ENCODE results near the gene SYNJ2.

The SYNJ2 gene

DNA sequence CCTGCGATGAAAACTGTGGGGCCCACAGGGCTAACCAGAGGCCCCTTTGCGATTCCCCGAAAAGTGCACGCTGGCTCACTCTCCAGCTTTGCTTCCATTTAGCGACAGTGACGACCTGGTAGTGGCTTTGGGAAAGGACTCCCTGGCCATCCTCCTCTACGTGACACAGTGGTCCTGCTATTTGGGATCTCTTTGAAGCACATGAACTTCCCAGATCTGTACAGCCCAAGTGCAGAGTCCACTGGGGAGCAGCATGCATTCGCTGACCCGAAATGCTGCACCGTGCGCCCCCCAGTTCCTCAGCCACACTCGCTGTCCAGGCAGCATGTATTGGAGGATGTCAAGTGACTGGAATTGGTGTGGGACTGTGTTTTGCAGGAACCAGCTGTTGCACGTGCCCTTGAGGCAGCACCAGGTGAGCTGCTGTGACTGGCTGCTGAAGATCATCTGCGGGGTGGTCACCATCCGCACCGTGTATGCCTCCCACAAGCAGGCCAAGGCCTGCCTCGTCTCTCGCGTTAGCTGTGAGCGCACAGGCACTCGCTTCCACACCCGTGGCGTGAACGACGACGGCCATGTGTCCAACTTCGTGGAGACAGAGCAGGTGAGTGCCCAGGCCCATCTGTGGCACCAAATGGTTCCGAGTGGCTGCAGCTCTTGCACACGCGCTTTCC lies 51.6 kb downstream of the SYNJ2 start:
- in situ Hi-C loops (cut with HindIII; ENCODE audit: low pct_ligation_motif_present, low pct_unique_long_range_greater_than_20kb, low sequenced_read_pairs) = no loop called here
- no peak for DNase-seq

DNA sequence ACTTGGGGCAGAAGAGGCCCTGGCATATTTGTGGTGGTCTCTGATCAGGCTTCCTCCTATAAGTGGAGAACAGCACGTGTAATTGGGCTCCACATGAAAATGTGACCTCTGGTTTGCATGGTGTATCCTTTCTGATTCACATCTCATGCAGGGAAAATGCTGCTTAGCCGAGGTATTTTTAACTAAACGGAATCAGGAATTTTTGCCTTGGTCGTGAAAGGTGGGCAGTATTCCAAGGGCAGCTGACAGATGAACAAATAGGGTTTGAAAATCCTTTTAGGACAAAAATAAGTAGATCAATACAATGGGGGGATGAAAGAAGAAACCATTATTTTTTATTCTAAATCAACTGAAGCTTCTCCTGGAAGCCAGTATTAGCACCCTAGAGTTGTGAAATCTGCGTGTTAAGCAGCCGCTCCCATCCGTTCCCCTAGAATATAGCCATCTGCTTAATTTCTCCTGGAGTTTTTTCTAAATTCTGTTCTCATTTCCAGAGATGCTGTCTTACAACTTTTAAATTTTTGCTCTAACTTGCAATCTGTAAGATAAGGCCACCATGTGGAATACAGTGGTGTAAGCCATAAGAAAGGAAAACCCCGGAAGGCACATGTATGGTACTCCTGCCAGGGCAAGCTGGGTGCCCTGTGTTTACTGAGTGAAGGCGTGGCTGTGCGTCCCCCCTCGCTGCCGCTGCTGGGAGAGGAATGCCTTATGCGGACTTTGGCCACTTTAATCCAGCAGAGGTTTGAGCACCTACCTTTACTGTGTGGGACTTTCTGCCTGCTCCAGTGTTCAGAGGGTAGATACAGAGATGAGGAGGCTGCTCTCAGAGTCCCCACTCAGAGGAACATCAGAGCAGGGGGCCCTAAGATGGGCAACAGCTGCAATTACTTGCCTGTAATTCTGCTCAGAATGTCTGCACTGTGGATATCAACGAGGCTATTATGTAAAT lies 52.4 kb downstream of the SYNJ2 start:
- DNase-seq = no peak
- in situ Hi-C loops (cut with HindIII; ENCODE audit: low pct_ligation_motif_present, low pct_unique_long_range_greater_than_20kb, low sequenced_read_pairs) = no loop called here

DNA sequence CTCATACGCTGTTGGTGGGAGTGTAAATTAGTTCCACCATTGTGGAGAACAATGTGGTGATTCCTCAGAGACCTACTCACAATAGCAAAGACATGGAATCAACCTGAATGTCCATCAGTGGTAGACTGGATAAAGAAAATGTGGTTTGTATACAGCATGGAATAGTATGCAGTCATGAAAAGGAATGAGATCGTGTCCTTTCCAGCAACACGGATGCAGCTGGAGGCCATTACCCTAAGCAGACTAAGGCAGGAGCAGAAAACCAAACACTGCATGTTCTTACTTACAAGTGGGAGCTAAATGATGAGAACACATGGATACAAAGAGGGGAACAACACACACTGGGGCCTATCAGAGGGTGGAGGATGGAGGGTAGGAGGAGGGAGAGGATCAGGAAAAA lies 54.6 kb downstream of the SYNJ2 start:
- no peak for DNase-seq
- in situ Hi-C loops (cut with HindIII; ENCODE audit: low pct_ligation_motif_present, low pct_unique_long_range_greater_than_20kb, low sequenced_read_pairs) = no loop called here

GRCh38 chr6:158037021-158037420 lies 55.4 kb downstream of the SYNJ2 start:
- in situ Hi-C loops (cut with HindIII; ENCODE audit: low pct_ligation_motif_present, low pct_unique_long_range_greater_than_20kb, low sequenced_read_pairs) = no loop called here
- no peak for DNase-seq

- in situ Hi-C loops (cut with HindIII; ENCODE audit: low pct_ligation_motif_present, low pct_unique_long_range_greater_than_20kb, low sequenced_read_pairs) = no loop called here
- no peak for DNase-seq
These were observed 56.1 kb downstream of the SYNJ2 start for GRCh38 chr6:158037771-158038170.

DNA sequence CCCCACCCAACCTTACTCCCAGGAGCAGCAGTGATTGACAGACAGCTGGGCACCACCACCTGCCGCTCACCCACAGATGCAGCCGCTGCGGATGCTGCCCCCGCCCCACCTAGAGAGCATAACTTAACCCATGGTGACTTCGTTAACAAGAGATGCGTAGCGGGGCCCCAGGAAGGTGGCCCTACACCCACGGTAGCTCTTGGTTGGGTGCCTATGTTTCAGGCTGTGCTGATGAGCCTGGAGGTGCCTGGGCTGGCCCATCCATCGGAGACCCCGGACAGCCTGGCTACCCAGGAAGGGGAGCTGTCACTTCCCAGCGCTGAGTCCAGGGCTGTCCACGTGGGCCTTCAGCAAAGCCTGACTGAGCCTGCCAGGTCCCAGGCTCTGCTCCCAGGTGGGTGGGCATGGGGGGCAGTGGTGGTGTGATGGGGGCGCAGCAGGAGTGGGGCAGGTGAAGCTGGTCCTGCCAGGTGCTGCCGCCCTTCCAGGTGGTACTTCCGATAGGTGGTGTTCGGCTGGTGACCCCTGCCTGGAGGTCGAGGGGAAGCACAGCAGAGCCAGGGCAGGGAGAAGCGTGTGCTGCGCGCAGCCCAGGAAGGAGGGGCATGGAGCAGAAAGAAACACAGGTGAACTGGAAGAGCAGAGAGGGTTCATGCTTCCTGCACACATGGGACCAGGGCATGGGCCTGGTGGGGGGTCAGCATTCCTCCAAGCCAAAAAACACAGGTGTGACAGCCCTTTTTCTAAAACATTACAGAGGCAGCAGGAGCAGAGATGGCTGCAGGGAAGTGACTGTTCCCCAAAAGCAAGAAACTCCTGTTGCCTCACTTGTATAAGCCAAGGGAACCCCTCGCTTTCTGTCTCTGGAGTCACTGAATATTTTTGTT lies 56.9 kb downstream of the SYNJ2 start:
- DNase-seq = no peak
- in situ Hi-C loops (cut with HindIII; ENCODE audit: low pct_ligation_motif_present, low pct_unique_long_range_greater_than_20kb, low sequenced_read_pairs) = no loop called here

GRCh38 chr6:158039178-158039557 lies 57.5 kb downstream of the SYNJ2 start:
- in situ Hi-C loops (cut with HindIII; ENCODE audit: low pct_ligation_motif_present, low pct_unique_long_range_greater_than_20kb, low sequenced_read_pairs) = no loop called here
- peak; percentile 67 for DNase-seq

GRCh38 chr6:158039571-158040050 lies 57.9 kb downstream of the SYNJ2 start:
- DNase-seq = peak; percentile 66
- in situ Hi-C loops (cut with HindIII; ENCODE audit: low pct_ligation_motif_present, low pct_unique_long_range_greater_than_20kb, low sequenced_read_pairs) = no loop called here

DNA sequence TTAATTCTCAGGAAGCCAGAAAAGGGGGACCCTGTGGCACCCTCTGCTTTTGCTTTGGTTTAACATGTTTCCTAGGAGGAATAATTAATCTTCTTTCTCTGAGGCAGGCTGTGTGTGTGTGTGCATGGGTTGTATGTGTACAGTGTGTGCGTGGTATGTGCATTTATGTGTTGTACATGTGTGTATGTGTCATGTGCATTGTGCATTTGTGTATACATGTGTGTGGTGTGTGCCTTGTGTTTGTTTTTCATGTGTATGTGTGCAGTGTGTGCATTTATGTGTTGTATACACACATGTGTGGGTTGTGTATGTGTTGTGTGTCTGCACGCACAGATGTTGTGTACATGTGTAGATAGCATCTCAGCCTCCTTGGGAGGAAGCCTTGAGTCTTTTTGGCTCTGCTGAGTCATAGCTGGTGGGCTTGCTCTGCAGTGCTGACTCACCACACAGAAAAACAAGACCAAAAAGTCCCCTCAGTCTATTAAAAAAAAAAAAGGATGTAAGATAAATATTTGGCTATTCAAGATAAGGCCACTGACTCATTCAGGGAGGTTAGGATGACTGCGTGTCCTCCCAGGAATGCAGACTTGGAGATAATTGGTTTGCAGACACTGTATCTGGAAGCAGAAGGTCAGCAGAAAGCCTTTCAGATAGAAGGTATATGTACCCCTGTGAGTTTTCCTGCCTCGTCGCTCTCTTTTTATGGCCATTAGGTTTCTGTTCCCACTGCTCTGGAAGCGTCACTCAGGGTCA lies 58.6 kb downstream of the SYNJ2 start:
- peak; percentile 81 for DNase-seq
- in situ Hi-C loops (cut with HindIII; ENCODE audit: low pct_ligation_motif_present, low pct_unique_long_range_greater_than_20kb, low sequenced_read_pairs) = no loop called here

- in situ Hi-C loops (cut with HindIII; ENCODE audit: low pct_ligation_motif_present, low pct_unique_long_range_greater_than_20kb, low sequenced_read_pairs) = no loop called here
- DNase-seq = peak; percentile 34
These were observed 59.2 kb downstream of the SYNJ2 start for GRCh38 chr6:158040804-158041347.

DNA sequence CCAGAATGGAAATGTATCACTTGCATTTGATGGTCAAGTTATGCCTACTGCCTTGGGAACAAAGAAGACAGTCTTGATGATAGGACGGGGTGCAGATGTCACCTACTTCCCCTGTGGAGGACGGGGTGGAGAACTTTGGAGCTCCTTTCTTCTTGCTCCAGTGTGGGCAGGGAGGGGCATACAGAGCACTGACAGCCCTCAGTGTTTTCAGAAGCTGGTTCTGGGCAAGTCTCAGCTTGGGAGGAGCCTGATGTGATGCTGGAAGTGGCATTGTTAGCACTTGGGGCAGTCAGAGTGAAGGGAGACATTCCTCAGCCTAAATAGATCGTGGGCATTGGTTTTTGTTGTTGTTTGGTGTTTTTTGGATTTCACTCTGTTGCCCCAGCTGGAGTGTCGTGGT lies 59.7 kb downstream of the SYNJ2 start:
- in situ Hi-C loops (cut with HindIII; ENCODE audit: low pct_ligation_motif_present, low pct_unique_long_range_greater_than_20kb, low sequenced_read_pairs) = no loop called here
- peak; percentile 13 for DNase-seq

- no peak for DNase-seq
- in situ Hi-C loops (cut with HindIII; ENCODE audit: low pct_ligation_motif_present, low pct_unique_long_range_greater_than_20kb, low sequenced_read_pairs) = no loop called here
These were observed 60.1 kb downstream of the SYNJ2 start for GRCh38 chr6:158041788-158042187.

GRCh38 chr6:158042245-158042798 lies 60.7 kb downstream of the SYNJ2 start:
- DNase-seq = peak; percentile 78
- in situ Hi-C loops (cut with HindIII; ENCODE audit: low pct_ligation_motif_present, low pct_unique_long_range_greater_than_20kb, low sequenced_read_pairs) = no loop called here

- no peak for DNase-seq
- in situ Hi-C loops (cut with HindIII; ENCODE audit: low pct_ligation_motif_present, low pct_unique_long_range_greater_than_20kb, low sequenced_read_pairs) = no loop called here
These were observed 61.3 kb downstream of the SYNJ2 start for GRCh38 chr6:158043008-158043407.

DNA sequence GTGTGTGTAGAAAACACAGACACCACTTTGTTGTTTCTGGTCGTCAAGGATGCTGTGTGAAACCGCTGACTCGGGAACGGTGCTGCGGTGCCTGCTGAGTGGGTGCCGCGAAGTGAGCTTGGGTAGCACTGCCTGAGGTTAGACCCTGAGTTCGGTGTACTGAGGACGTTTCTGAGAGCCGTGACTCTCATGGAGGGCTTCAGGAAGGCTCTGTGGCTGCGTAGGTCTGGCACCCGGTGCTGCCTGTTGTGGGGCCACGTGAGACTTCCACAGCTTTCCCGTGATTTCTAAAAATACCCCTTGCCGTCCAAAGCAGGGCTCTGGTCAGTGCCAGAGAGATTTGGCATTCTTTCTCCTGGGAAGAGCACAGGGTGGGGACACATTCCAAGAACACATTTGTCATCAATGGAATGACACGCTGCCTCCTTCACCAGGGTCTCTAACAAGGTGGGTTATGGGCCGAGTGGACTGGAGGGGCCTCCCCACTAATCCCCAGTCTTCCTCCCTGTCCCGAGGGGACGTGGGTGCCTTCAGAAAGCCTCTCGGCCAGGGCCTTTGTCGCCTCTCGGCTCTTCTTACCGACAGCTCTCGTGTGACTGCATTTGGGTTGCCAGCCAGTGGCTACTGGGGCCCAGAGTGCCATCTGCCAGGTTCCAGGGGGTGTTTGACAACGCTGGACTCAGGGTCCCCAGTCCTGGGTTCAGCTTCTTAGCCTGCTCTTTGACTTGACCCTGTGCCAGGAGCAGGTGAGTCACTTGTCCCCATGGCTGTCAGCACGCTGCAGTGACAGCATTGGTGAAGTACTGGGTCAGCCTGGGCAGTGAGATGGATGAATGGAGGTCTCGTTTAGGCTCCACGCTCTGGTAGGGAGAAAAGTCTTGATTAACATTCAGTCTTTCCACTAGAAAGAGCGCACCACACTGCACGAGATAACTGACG lies 62.2 kb downstream of the SYNJ2 start:
- no peak for DNase-seq
- in situ Hi-C loops (cut with HindIII; ENCODE audit: low pct_ligation_motif_present, low pct_unique_long_range_greater_than_20kb, low sequenced_read_pairs) = no loop called here

- DNase-seq = no peak
- in situ Hi-C loops (cut with HindIII; ENCODE audit: low pct_ligation_motif_present, low pct_unique_long_range_greater_than_20kb, low sequenced_read_pairs) = no loop called here
These were observed 62.8 kb downstream of the SYNJ2 start for GRCh38 chr6:158044525-158044888.

All from ACHN (cell line).